Measurements from ENCODE around the gene SLC25A22.

DNA sequence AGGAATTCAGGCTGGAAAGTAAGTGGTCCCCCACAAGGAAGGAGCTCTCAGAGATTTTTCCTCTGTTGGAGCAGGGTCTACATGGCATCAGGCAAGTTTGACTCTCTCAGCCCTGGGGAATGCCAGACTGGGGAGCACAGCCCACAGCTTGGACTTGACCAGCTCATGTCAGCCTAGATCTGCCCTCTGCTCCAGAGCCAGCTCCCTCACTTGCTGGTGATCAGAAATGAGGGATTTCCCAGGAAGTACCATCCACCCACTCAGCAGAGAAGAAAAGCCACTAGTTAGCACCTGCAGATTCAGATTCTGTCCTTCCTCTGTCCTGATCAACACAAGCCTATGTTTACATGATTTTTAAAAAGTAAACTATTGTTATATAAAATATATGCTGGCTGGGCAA, 37.8 kb downstream of the SLC25A22 start:
- no peak for TF ChIP-seq POLR2AphosphoS5 (IDR thresholded peaks at IDR 0.05)
- TF ChIP-seq, protein P1, sequence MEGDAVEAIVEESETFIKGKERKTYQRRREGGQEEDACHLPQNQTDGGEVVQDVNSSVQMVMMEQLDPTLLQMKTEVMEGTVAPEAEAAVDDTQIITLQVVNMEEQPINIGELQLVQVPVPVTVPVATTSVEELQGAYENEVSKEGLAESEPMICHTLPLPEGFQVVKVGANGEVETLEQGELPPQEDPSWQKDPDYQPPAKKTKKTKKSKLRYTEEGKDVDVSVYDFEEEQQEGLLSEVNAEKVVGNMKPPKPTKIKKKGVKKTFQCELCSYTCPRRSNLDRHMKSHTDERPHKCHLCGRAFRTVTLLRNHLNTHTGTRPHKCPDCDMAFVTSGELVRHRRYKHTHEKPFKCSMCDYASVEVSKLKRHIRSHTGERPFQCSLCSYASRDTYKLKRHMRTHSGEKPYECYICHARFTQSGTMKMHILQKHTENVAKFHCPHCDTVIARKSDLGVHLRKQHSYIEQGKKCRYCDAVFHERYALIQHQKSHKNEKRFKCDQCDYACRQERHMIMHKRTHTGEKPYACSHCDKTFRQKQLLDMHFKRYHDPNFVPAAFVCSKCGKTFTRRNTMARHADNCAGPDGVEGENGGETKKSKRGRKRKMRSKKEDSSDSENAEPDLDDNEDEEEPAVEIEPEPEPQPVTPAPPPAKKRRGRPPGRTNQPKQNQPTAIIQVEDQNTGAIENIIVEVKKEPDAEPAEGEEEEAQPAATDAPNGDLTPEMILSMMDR (IDR thresholded peaks at IDR 0.05) = no peak
